ENCODE measurements around the gene CARNS1. TPM values are rescaled to one million over a fixed set of nuclear protein-coding genes. Genes with fewer than 3 reads are reported as not detected.
A peak's percentile ranks its signal among the peaks of the same experiment; 100 is the strongest.

CARNS1 gene
- total RNA-seq, 1 donor from 2014 or later, result 0.23 TPM

DNA sequence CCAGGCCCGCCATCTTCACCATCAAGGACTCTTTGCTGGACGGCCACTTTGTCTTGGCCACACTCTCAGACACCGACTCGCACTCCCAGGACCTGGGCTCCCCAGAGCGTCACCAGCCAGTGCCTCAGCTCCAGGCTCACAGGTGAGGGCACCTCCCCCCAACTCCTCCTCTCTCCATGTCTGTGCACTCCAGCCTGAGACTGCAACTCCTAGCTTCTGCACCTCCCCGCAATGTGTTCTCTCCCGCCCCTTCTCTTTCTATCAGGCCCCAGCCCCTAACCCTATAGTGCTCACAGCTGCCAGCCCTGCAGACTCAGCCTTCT, 19.3 kb upstream of the CARNS1 start:
- no peak overlapping the region for H3K4me3 Mint-ChIP-seq (ENCODE audit: unreplicated experiment)
- H3K36me3 Mint-ChIP-seq (ENCODE audit: low read depth, unreplicated experiment), result peaks cover 22% of the 10 kb centered on the region
- TF ChIP-seq EZH2 (IDR thresholded peaks at IDR 0.05; ENCODE audit: insufficient read depth, low read length), result no peak
- TF ChIP-seq, protein P1, sequence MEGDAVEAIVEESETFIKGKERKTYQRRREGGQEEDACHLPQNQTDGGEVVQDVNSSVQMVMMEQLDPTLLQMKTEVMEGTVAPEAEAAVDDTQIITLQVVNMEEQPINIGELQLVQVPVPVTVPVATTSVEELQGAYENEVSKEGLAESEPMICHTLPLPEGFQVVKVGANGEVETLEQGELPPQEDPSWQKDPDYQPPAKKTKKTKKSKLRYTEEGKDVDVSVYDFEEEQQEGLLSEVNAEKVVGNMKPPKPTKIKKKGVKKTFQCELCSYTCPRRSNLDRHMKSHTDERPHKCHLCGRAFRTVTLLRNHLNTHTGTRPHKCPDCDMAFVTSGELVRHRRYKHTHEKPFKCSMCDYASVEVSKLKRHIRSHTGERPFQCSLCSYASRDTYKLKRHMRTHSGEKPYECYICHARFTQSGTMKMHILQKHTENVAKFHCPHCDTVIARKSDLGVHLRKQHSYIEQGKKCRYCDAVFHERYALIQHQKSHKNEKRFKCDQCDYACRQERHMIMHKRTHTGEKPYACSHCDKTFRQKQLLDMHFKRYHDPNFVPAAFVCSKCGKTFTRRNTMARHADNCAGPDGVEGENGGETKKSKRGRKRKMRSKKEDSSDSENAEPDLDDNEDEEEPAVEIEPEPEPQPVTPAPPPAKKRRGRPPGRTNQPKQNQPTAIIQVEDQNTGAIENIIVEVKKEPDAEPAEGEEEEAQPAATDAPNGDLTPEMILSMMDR (IDR thresholded peaks at IDR 0.05; ENCODE audit: insufficient read depth, low read depth, low read length), result no peak

GRCh38 chr11:67396587-67397389, 18.7 kb upstream of the CARNS1 start:
- H4K20me1 ChIP-seq (ENCODE audit: insufficient read depth, low read length), result peaks cover 37% of the 10 kb centered on the region
- H3K4me3 Mint-ChIP-seq (ENCODE audit: unreplicated experiment), result peak overlapping the region; percentile 54

More for the DNA sequence above, 19.3 kb upstream of the CARNS1 start:
- peaks cover 14% of the 10 kb centered on the region for H3K4me1 Mint-ChIP-seq (ENCODE audit: low read depth, unreplicated experiment)
- H3K79me2 ChIP-seq (ENCODE audit: insufficient read depth, low read length), result peaks cover 48% of the 10 kb centered on the region
- H3K9me3 Mint-ChIP-seq (ENCODE audit: unreplicated experiment), result no peaks in the 10 kb centered on the region
- DNase-seq (ENCODE audit: low read depth), result no peak
- H4K20me1 ChIP-seq (ENCODE audit: insufficient read depth, low read length), result peaks cover 36% of the 10 kb centered on the region
- no peak overlapping the region for H3K27ac Mint-ChIP-seq (ENCODE audit: unreplicated experiment)
- FAIRE-seq, result no peak
- peaks cover 20% of the 10 kb centered on the region for H3K4me1 ChIP-seq (ENCODE audit: insufficient read depth, low read length)
- no peak overlapping the region for H3K4me2 ChIP-seq (ENCODE audit: low read length)
- H3K4me3 ChIP-seq (ENCODE audit: insufficient read depth, low read depth, low read length), result no peak overlapping the region
- H3K27me3 Mint-ChIP-seq (ENCODE audit: low read depth, unreplicated experiment), result no peaks in the 10 kb centered on the region
- no peaks in the 10 kb centered on the region for H3K27me3 ChIP-seq (ENCODE audit: insufficient read depth, low read length)
- H3K27ac ChIP-seq (ENCODE audit: low read depth, low read length), result no peak overlapping the region
- H2AFZ ChIP-seq (ENCODE audit: low read depth, low read length), result no peak overlapping the region
- no peaks in the 10 kb centered on the region for H3K9me3 ChIP-seq (ENCODE audit: insufficient read depth, low read depth, low read length)
- H3K9ac ChIP-seq (ENCODE audit: low read length), result no peak overlapping the region
- peaks cover 2% of the 10 kb centered on the region for H3K36me3 ChIP-seq (ENCODE audit: insufficient read depth, low read length)

More at GRCh38 chr11:67396587-67397389, 18.7 kb upstream of the CARNS1 start:
- Mint-ChIP-seq H3K36me3 (ENCODE audit: low read depth, unreplicated experiment) (peaks cover 22% of the 10 kb centered on the region), H3K27ac (ENCODE audit: unreplicated experiment) (peak overlapping the region; percentile 80), H3K27me3 (ENCODE audit: low read depth, unreplicated experiment) (no peaks in the 10 kb centered on the region), H3K4me1 (ENCODE audit: low read depth, unreplicated experiment) (peaks cover 14% of the 10 kb centered on the region), H3K9me3 (ENCODE audit: unreplicated experiment) (no peaks in the 10 kb centered on the region)
- FAIRE-seq (no peak), DNase-seq (ENCODE audit: low read depth) (no peak)
- Histone ChIP-seq H3K9ac (ENCODE audit: low read length) (no peak overlapping the region), H3K4me1 (ENCODE audit: insufficient read depth, low read length) (peaks cover 19% of the 10 kb centered on the region), H3K36me3 (ENCODE audit: insufficient read depth, low read length) (peaks cover 2% of the 10 kb centered on the region), H3K27me3 (ENCODE audit: insufficient read depth, low read length) (no peaks in the 10 kb centered on the region), H3K79me2 (ENCODE audit: insufficient read depth, low read length) (peaks cover 46% of the 10 kb centered on the region), H3K4me3 (ENCODE audit: insufficient read depth, low read depth, low read length) (no peak overlapping the region), H3K9me3 (ENCODE audit: insufficient read depth, low read depth, low read length) (no peaks in the 10 kb centered on the region), H3K4me2 (ENCODE audit: low read length) (no peak overlapping the region), H2AFZ (ENCODE audit: low read depth, low read length) (no peak overlapping the region), H3K27ac (ENCODE audit: low read depth, low read length) (no peak overlapping the region)
- TF ChIP-seq EZH2 (IDR thresholded peaks at IDR 0.05; ENCODE audit: insufficient read depth, low read length), result no peak
- TF ChIP-seq, protein P1 (IDR thresholded peaks at IDR 0.05; ENCODE audit: insufficient read depth, low read depth, low read length), result no peak

Data from astrocyte (in vitro differentiated cells and primary cell).